ENCODE measurements around the gene CEP350.
"Not testable (repeated sequence)": the region's sequence is repeated elsewhere in the genome, so short reads cannot be mapped to it uniquely, and the experiment has no call there.

CEP350 gene

GRCh38 chr1:179951383-179952144, 3.0 kb upstream of the CEP350 start:
- no peak for DNase-seq

- no peak for DNase-seq
These were observed 2.4 kb upstream of the CEP350 start for GRCh38 chr1:179952186-179952585.

- no peak for DNase-seq
These were observed 577 bp upstream of the CEP350 start for GRCh38 chr1:179953974-179954492.

GRCh38 chr1:179955287-179955680, 674 bp downstream of the CEP350 start:
- no peak for DNase-seq

GRCh38 chr1:179955731-179956130, 1.1 kb downstream of the CEP350 start:
- DNase-seq: no peak

GRCh38 chr1:179958359-179958758, 3.7 kb downstream of the CEP350 start:
- DNase-seq: no peak

DNA sequence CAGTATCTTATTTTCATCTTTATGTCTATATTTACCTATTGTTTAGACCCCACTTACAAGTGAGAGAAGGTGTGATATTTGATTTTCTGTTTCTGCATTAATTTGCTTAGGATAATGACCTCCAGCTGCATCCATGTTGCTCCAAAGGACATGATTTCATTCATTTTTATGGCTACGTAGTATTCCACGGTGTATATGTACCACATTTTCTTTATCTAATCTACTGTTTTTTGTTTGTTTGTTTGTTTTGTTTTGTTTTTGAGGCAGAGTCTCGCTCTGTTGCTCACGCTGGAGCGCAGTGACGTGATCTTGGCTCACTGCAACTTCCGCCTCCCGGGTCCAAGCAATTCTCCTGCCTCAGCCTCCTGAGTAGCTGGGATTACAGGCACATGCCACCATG, 7.6 kb downstream of the CEP350 start:
- not testable (repeated sequence) for DNase-seq

DNA sequence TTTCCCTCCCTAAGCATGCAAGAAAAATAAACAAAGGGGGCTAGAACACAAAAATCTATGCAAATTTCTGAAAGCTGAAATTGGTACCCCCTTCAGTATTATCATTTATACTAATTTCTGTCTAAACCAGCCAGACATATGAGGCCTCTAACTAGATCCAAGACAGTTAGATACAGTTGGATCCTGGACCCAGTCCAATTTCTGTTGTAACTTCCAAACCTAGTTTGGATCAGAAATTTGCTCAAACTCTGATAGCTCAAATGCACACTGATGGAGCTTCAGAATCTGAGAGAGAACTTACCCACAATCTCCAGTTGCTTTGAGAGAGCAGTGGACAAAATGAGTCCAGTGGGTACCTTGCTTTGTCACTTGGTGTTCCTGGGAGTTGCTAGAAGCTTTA, 11.9 kb downstream of the CEP350 start:
- DNase-seq: no peak

- no peak for DNase-seq
These were observed 13.8 kb downstream of the CEP350 start for GRCh38 chr1:179968284-179968993.

DNA sequence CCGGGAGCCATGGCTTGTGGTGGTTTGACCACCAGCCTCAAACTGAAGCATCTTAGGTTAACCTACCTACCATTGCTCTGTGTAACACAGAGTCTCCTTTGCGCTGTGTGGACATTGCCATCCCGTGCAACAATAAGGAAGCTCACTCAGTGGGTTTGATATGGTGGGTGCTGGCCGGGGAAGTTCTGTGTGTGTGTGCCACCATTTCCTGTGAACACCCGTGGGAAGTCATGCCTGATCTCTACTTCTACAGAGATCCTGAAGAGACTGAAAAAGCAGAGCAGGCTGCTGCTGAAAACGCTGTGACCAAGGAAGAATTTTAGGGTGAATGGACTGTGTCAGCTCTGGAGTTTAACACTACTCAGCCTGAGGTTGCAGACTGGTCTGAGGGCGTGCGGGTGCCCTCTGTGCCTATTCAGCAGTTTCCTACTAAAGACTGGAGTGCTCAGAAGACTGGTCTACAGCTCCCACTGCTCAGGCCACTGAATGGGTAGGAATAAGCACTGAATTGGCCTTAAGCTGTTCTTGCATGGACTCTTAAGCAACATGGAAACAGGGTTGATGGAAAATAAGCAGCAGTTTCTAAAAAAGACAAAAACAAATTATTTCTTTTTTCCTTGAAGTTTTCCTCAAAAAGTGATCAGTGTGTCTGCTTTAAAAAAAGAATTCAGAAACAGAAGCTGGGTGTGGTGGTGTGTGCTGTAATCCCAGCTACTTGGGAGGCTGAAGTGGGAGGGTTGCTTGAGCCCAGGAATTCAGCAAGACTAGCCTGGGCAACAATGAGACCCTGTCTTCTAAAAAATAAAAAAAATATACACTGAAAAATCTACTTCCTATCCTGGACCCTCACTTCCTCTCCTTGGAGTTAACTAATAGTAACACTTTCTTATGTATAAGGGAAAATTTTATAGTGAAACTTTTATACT, 14.6 kb downstream of the CEP350 start:
- DNase-seq: no peak

DNA sequence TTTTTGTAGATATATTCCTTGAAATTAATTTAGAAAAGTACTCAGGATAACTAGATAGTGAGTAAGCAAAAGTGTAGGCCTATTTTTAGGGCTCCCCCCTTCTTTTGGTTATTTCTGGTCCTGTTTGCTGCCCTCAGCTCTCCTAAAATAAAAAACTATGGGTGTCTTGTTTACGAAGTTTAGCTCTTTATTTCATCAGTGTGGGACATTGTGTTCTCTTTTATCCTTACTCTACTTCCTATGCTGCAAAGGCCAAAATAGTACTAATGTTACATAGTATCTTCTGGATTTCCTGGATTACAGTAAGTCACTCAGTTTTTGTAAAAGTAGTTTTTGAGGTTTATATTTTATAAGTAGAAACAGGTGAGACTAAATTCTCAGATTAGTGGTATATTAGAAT, 15.4 kb downstream of the CEP350 start:
- no peak for DNase-seq

DNA sequence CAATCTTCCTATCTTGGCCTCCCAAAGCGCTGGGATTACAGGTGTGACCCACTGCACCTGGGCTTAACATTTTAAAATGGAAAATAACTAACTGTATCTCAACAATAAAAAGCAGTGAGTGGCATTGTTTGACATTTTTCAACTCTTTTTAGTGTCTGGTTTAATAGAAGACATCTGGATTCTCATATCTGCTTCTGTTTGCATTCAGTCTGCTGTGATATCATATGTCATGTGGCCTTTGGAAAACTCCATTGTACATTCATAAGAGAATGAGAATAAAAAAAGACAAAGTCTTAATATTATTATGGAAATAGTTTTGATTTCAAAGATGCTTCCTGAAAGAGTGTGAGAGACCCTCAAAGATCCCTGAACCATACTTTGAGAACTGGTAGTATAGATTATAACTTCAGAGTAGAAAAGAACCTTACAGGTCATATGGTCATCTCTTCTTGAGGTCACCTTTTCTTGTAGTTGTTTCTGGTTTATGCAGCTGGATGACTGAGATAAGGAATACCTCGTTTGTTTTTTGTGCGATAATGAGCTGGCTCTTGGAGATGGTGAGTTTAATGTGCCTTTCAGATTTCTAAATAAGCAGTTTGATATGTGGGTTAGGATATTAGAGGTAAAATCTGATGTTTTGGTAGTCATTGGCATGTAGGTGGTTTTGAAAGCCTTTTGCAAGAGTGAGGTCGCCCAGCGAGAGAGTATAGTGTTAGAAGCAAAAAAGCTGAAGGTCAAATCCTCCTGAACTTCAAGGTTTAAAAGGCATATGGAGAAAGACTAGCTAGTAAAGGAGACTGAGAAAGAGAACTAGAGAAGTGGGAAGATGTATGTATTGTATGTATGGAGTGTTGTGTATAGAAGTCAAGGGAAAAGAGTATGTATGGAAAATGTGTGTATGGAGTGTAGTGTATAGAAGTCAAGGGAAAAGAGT, 17.2 kb downstream of the CEP350 start:
- DNase-seq: no peak

DNA sequence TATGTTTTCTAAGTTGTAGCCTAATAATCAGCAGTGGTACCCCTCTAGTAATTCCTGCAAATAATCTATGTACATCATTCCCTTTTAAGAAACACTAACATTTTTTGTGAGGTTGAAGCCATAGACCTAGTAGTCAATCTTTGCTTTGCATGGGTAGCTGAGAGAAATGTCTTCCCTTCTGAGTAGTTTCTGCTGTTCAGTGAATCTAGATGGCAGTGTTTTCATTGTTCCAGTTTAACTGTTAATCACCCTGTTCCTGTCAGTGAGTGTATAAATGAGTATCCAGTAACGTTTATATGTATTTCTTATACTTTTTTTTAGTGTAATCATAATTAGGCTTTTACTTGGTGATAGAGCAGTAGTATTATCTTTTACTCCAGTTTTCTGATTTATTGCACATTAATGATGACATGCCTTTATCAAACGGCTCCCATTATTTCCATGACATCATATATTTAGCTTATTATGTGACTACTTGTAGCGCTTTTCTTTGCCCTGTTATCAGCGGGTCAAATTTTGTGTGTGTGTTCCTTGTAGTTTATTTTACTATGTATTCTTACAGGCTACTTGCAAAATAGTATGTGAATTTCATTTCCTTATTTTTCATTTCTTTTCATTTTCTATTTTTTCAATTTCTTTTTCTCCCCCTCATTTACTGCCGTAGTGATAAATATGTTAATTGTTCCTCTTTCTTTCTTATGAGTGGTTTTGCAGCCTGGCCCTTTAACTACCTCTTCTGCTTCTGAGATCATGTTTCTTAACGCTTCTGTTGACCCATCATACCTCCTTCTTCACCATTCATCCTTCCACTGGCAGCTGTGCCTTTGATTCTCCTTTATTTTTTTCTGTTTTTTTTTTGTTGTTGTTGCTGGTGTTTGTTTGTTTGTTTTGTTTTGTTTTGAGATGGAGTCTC, 18.8 kb downstream of the CEP350 start:
- no peak for DNase-seq

GRCh38 chr1:179976970-179977651, 22.5 kb downstream of the CEP350 start:
- no peak for DNase-seq

- no peak for DNase-seq
These were observed 23.8 kb downstream of the CEP350 start for GRCh38 chr1:179978199-179979079.

DNA sequence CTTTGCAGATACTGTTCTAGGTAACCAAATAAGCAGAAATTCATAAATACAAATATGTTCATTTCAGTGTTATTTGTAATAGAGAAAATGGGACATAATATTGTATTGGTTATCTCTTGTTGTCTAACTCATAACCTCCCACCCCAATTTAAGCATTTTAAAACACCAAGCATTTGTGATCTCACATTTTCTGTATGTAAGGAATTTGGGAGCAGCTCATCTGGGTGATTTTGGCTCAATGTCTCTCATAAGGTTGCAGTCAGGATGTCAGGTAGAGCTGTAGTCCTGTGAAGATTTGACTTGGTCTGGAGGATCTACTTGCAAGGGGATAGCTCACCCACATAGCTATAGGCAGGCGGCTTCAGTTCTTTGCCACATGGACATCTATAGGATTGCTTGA, 29.5 kb downstream of the CEP350 start:
- no peak for DNase-seq

- no peak for DNase-seq
These were observed 30.3 kb downstream of the CEP350 start for GRCh38 chr1:179984942-179985341.

DNA sequence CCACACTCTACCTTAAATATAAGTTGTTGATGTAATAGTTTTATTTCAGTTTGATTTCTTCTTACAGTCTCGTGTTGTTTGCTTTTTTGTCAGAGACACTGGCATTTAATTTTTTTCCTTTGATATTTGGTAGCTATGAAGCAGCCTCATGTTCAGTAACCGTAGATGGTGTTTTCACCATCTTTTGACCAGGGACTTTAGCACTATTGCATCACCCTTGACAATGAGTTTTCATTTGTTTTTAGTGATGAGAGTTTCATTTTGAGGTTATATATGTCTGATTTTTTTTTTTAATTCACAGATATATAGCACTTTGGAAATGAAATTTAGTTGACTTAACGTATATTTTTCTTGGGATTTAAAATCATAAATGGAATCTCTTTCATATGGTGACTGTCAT, 36.2 kb downstream of the CEP350 start:
- DNase-seq: no peak

- no peak for DNase-seq
These were observed 41.0 kb downstream of the CEP350 start for GRCh38 chr1:179995576-179995975.
